GM20000 (cell line): ENCODE data around the gene ENOX1.

ENCODE experiments used
- DNase-seq: peaks from one replicate; pipeline ENCODE4 v3.0.0; 2012; ENCODE audit warnings: low spot score
- CTCF ChIP-seq: IDR thresholded peaks from 2 replicates; pipeline ENCODE4 v1.5.1; 2012; ENCODE audit warnings: mild to moderate bottlenecking, control low read depth; ENCODE audit errors: extremely low read depth, missing control alignments

The ENOX1 gene

DNA sequence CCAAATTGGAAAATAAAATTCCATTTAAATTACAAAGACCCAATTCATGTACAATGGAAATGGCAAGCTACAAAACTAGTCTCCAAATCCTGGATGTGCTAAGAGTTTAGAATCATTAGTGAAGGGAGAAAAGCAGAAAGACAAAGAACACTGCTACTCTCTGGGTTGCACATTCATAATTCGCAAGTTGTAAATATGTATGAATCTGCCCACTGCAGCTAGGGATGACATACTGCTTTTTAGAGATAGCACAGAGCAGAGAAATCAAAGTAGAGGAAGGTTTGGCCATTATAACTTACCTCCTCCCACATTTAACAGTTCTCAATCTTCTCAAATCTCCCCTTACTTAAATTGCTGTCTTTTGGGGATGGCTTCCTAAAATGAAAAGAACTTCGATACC is 231.1 kb downstream of the ENOX1 start:
- TF ChIP-seq CTCF, result no peak
- DNase-seq, result no peak

DNA sequence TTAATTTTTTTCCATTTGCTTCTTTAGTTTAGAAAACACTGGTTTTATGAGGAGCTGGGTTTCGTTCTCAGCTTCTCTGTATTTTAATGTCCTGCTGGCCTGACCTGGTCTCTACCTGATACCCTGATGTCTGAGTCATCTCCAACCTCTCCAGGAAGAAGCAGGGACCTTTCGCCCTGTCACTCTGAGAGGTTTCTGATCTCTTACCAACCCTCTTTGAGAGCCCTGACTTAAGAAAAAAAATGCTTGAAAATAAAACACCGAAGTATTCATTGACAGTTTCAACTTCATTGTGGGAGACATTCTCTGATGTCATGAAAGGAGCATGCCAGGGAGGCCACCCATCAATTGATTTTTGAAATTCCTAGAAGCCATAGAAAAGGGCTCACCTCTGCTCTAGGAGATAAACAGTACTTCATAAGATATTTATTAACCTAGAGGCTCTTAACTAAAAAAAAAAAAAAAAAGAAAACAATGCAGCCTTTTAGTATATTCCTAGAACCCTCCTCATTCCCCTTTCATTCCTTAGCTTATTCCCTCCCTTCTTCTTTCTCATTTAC is 234.8 kb downstream of the ENOX1 start:
- no peak for TF ChIP-seq CTCF

GRCh38 chr13:43546816-43547215 is 240.0 kb downstream of the ENOX1 start:
- DNase-seq, result no peak
- TF ChIP-seq CTCF, result no peak

More for the DNA sequence above, 234.8 kb downstream of the ENOX1 start:
- DNase-seq, result no peak

DNA sequence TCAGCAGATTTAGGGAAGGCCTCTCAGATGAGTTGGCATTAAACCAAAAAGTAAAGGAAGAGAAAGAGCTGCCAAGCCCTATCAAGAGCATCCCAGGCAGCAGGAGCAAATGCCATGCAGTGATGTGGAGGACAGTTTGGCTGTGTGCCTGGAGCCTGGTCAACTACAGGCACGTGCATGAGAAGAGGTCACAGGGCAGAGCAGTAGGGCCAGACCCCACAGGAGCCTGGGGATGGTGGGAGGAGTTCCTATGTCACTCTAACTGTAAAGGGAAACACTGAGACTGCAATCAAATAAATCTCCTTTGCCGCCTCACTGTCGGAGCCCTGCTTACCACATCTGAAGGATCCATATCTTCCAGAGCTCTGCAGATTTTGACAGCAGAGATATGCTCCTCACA is 240.5 kb downstream of the ENOX1 start:
- TF ChIP-seq CTCF, result no peak
- DNase-seq, result no peak

DNA sequence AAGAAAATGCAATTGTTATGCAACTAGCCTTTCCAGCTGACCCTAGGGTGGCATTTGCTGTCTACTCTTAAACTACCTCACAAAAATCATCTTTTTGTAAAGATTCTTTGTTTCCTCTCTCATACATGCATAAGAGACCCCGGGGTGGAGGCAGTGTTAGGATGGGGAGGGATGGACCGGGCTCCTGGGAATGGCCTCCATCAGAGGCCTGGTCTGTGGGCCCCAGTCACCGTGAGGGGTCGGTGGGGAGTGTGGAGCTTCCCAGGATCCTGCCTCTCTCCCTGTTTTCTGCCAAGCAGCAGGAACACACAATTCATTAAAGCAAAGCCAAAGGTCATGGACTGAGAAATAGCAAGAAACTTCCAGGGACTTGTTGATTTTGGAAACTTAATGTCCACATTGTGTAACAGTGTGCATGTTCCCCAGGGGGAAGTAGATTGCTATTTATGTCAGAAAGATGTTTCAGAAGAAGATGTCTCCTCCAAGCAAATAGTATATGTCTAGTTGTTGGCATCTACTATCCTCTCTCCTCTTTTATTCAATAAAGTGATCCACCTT is 241.4 kb downstream of the ENOX1 start:
- TF ChIP-seq CTCF, result no peak

DNA sequence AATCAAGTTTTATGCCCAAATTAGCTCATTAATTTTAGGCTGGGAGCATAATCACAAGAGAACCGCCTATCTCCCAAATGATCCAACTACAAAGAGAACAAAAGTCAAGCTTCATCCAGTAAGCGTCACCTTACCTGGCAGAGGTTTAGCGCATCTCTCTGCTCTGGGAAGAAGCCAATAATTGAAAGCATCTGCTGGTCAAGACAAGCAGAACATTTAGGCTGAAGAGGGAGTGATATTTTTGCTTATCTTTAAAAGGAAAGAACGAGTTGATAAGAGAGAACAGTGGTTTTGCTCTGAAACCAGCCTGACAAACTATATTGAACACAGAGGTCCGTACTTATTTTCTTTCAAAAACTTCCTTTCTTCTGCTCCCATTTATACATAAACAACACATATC is 242.1 kb downstream of the ENOX1 start:
- TF ChIP-seq CTCF, result no peak
- no peak for DNase-seq

More for the DNA sequence above, 241.4 kb downstream of the ENOX1 start:
- DNase-seq, result no peak

- DNase-seq, result no peak
- no peak for TF ChIP-seq CTCF
Measured at GRCh38 chr13:43544011-43544410, 242.8 kb downstream of the ENOX1 start.
